Raji (cell line): Measurements from ENCODE around the gene LDLRAD4.

ENCODE experiments used
- POLR2A ChIP-seq: IDR thresholded peaks from 2 replicates; pipeline ENCODE4 v1.6.1; 2011; ENCODE audit warnings: low read depth, low read length, control low read depth; ENCODE audit not compliant: insufficient read depth

Gene LDLRAD4

GRCh38 chr18:13583576-13584550 lies 365.3 kb downstream of the LDLRAD4 start:
- no peak for TF ChIP-seq POLR2A

GRCh38 chr18:13584825-13585224 lies 366.3 kb downstream of the LDLRAD4 start:
- TF ChIP-seq POLR2A = no peak

DNA sequence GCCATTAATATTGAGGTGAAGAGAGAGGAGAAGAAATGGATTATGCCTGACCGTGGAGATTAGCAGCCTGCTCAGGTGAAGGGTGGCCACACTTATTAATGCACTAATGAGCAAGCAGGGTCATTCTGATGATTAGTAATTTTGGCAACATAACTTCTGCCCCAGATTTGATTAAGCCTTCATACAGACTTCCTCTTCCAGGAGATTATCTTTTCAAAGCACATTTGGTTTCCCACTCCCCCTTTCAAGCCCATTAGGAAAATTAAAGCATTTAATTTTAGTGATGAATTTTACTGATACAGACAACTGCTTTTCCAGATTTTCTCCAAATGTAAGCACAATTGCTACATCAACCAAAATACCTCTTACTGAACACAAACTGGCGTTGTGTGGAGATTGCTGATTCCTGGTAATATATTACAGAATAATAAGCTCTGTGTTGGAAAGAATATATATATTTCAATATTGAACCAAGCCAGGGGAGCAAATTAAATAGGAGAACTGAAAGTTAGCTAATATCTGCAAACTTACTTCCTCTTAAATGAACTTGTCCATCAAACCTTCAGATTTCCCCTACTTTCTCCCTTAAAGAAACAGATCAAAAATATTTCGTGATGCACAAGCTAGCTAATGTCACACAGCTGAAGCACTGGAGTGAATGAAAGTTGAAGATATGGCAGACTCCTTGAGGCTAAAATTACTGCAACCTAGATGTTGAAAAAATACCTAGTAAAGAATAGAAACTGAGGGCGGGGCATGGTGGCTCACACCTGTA lies 367.0 kb downstream of the LDLRAD4 start:
- no peak for TF ChIP-seq POLR2A

GRCh38 chr18:13587001-13587400 lies 368.4 kb downstream of the LDLRAD4 start:
- TF ChIP-seq POLR2A = no peak

- no peak for TF ChIP-seq POLR2A
Observed at GRCh38 chr18:13587477-13587876, 368.9 kb downstream of the LDLRAD4 start.

DNA sequence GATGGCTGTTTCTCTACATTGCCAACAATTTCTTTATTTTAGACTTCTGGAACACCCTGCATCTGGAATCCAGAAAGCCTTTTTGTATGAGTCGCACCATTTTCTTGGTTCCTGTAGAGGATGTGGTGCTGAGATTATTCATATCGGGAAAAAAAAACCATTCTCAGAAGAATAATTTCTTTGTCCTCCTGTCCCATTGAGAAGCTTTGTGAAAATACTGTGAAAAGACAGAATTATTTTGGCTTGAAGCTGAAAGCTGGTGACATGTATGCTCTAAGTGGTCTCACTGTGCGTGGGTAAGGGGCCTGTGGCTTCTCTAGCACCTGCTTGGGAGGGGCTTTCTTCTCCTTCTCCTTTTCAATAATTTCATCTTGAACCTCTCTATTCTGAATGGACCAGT lies 369.4 kb downstream of the LDLRAD4 start:
- TF ChIP-seq POLR2A = no peak

- TF ChIP-seq POLR2A = no peak
Observed at GRCh38 chr18:13589316-13589715, 370.8 kb downstream of the LDLRAD4 start.

DNA sequence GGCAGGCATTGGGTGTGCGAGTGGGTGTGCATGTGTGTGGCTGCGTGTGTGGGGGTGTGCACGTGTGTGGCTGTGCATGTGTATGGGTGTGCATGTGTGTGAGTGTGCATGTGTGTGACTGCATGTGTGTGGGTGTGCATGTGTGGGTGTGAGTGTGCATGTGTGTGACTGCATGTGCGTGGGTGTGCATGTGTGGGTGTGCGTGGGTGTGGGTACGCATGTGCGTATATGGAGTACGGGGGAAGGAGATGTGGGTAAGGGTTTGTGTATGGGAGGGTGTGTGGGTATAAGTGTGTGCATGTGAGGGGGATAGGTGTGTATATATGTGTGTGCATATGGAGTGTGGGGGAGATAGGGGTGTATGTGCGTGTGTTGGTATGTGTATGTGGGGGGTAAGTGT lies 371.4 kb downstream of the LDLRAD4 start:
- no peak for TF ChIP-seq POLR2A

GRCh38 chr18:13592246-13592645 lies 373.7 kb downstream of the LDLRAD4 start:
- no peak for TF ChIP-seq POLR2A

DNA sequence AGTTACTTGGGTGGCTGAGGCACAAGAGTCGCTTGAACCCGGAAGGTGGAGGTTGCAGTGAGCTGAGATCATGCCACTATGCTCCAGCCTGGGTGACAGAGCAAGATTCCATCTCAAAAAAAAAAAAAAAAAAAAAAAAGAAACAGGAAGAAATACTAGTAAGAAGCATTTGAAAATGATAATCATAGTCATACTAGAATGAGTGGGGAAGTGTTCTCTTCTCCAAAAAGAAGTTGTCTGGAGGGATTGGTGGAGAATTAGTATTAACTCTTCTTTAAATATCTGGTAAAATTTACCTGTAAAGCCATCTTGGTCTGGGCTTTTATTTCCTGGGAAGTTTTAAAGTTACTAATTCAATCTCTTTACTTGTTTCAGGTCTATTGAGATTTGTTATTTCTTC lies 376.0 kb downstream of the LDLRAD4 start:
- no peak for TF ChIP-seq POLR2A

DNA sequence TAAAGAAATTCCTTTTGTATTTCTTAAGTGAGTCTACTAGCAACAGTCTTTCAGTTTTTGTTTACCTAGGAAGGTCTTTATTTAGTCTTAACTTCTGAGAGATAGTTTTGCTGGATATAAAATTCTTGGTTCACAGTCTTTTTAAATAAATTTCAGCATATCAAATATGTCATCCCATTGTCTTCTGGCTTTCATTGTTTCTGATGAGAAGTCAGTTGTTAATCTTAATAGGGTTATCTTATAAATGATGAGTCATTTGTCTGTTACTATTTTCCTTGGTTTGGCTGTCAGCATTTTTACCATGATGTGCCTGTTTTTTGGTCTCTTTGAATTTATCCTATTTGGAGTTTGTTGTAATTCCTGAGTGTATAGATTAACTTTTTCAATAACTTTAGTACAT lies 378.5 kb downstream of the LDLRAD4 start:
- no peak for TF ChIP-seq POLR2A

DNA sequence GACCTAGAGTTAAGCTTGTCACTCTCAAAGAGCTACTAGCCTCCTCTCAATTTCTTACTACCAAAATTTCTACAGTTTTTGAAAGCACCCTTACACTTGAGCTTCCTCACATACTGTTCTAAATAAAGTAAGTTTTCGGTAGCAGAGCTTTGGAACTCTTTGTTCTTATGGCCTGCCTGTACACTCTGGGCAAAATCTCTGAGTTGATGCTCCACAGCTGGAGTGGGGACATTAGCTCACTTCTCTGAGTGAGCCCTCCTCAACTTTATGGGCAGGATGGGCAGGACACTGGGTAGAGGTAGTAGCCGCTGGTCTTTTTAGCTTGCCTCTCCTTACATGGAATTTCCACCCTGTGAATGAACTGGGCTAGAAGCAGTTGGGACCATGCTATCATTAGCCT lies 380.0 kb downstream of the LDLRAD4 start:
- TF ChIP-seq POLR2A = no peak

GRCh38 chr18:13599031-13599430 lies 380.5 kb downstream of the LDLRAD4 start:
- no peak for TF ChIP-seq POLR2A

DNA sequence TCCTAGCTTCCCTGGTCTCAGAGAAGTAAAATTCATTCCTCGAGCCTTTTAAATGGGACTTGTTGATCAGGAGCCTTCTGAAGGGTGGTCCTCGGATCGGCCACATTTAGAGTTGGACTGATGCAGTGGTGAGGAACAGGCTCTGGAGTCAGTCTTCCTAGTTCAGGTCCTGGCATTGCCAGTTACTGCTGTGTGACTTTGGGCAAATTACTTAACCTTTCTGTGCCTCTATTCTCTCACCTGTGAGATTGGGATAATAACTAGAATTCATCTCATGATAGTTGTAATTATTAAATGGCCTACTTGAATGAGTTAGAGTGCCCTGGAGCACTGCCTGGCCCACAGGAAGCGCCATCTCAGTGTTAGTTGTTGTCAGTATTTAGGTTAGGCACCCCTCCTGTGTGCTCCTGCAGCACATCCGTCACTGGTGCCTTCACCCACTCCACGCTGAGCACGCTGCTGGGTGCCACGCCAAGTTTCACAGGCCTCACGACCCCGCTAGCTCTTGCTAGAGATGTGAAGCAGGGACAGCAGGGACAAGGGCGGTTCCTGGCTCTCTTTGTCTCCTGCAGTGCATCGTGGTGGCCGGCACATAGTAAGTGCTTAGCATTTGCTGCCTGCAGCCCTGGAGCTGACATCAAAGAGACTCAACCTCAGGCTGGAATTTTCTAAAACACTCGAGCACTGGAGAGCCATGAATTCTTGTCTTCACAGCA lies 384.9 kb downstream of the LDLRAD4 start:
- no peak for TF ChIP-seq POLR2A

DNA sequence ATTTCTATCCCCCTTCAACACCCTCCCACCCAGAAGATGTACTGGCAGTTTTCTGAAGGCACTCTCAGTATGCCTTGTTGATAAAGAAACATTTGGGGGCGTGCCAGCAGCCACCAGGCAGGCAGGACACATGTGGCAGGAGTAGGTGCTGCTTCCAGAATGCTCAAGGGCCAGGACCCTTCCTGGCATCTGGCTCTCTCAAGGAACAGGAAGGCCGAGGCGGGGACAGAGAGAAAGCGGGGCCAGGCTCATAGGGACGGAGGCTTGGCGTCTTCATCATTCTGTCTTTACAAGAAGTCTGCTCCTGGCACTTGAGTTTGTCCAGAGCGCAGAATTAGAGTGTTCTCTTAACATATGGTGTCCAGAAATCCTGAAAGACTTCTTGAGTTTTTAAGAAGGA lies 386.2 kb downstream of the LDLRAD4 start:
- no peak for TF ChIP-seq POLR2A
